GM18507 (cell line): Measurements from ENCODE around the gene MED25.

Experiments
- DNase-seq: peaks from one replicate; pipeline ENCODE4 v3.0.0; 2011; ENCODE audit warnings: low read depth; ENCODE audit not compliant: insufficient read length; ENCODE audit errors: extremely low spot score
- FAIRE-seq: peaks from 2 replicates; lab custom pipeline; 2011; peaks lifted over from hg19 to GRCh38; lab: Jason Lieb, UNC

The MED25 gene

GRCh38 chr19:49866933-49867782 is 49.1 kb downstream of the MED25 start, which contains the start of gene PNKP:
Gene PNKP, minus strand, starts transcription at chr19:49867576. Its CDS starts 372 bp downstream, at chr19:49867204.
- FAIRE-seq = peak; percentile 92

GRCh38 chr19:49869009-49869483 is 51.0 kb downstream of the MED25 start:
- DNase-seq = no peak
- FAIRE-seq = no peak

More at GRCh38 chr19:49866933-49867782, 49.1 kb downstream of the MED25 start, which contains the start of gene PNKP:
- DNase-seq = peak; percentile 82

GRCh38 chr19:49869484-49870308 is 51.6 kb downstream of the MED25 start:
- DNase-seq = peak; percentile 73
- peak; percentile 100 for FAIRE-seq

GRCh38 chr19:49870309-49870901 is 52.3 kb downstream of the MED25 start:
- DNase-seq (no peak), FAIRE-seq (no peak)

- DNase-seq (no peak), FAIRE-seq (no peak)
Observed at GRCh38 chr19:49871349-49871985, 53.4 kb downstream of the MED25 start.

- no peak for FAIRE-seq
- DNase-seq = no peak
Observed at GRCh38 chr19:49872245-49873128, 54.4 kb downstream of the MED25 start.

GRCh38 chr19:49873129-49873521 is 55.0 kb downstream of the MED25 start:
- no peak for DNase-seq
- FAIRE-seq = no peak

- no peak for DNase-seq
- no peak for FAIRE-seq
Observed at GRCh38 chr19:49873834-49874233, 55.7 kb downstream of the MED25 start.

GRCh38 chr19:49874503-49875157 is 56.5 kb downstream of the MED25 start:
- DNase-seq (no peak), FAIRE-seq (no peak)

GRCh38 chr19:49875177-49875576 is 57.1 kb downstream of the MED25 start:
- DNase-seq = no peak
- FAIRE-seq = no peak

- DNase-seq (no peak), FAIRE-seq (no peak)
Observed at GRCh38 chr19:49875857-49876421, 57.9 kb downstream of the MED25 start.

GRCh38 chr19:49876422-49877019 is 58.4 kb downstream of the MED25 start:
- DNase-seq (no peak), FAIRE-seq (no peak)

GRCh38 chr19:49877020-49877878 is 59.2 kb downstream of the MED25 start, which contains the start of the genes AKT1S1 and TBC1D17:
Gene AKT1S1, minus strand, starts transcription at chr19:49877355. Its CDS starts 4,060 bp downstream, at chr19:49873295.
Gene TBC1D17, plus strand, starts transcription at chr19:49877702. Its CDS starts 22 bp downstream, at chr19:49877724.
- FAIRE-seq = peak; percentile 100

GRCh38 chr19:49877879-49878743 is 60.0 kb downstream of the MED25 start:
- FAIRE-seq (no peak), DNase-seq (peak; percentile 90)

More at GRCh38 chr19:49877020-49877878, 59.2 kb downstream of the MED25 start, which contains the start of the genes AKT1S1 and TBC1D17:
- DNase-seq = peak; percentile 90

GRCh38 chr19:49878744-49879070 is 60.6 kb downstream of the MED25 start:
- FAIRE-seq (no peak), DNase-seq (no peak)
